ENCODE data around the gene AP5S1.

GRCh38 chr20:3786126-3786484 lies 34.2 kb upstream of the AP5S1 start:
- TF ChIP-seq CTCF (CRISPR knock-in tag; IDR thresholded peaks at IDR 0.05) = no peak; the same call in 1 of the 2 replicates
- TF ChIP-seq NFE2 (CRISPR knock-in tag; IDR thresholded peaks at IDR 0.05) = no peak

Data from HepG2 (cell line).